ENCODE results near the gene GOLGB1. TPM values are rescaled to one million over a fixed set of nuclear protein-coding genes. Genes with fewer than 3 reads are reported as not detected.
"Not testable (repeated sequence)": the region's sequence is repeated elsewhere in the genome, so short reads cannot be mapped to it uniquely, and the experiment has no call there.

Gene GOLGB1
- total RNA-seq, 1 donor from 2014 or later, result 87.9 TPM

- no peaks in the 10 kb centered on the region for H3K9me3 ChIP-seq
- no peak for DNase-seq (ENCODE audit: low spot score in 2 of 2)
- TF ChIP-seq CTCF (IDR thresholded peaks at IDR 0.05), result no peak
- H3K4me3 ChIP-seq, result no peak overlapping the region
- H3K27me3 ChIP-seq, result no peaks in the 10 kb centered on the region
- no peaks in the 10 kb centered on the region for H3K4me1 ChIP-seq
- no peak overlapping the region for H3K27ac ChIP-seq
- H3K36me3 ChIP-seq, result peaks cover 27 to 66% of the 10 kb centered on the region in 2 donors
- intact Hi-C loops (cut with DNase I), result no loop called here
Measured at GRCh38 chr3:121786485-121786884, 36.9 kb upstream of the GOLGB1 start.

- H3K27me3 ChIP-seq; H3K4me3 ChIP-seq; H3K9me3 ChIP-seq; H3K27ac ChIP-seq; H3K4me1 ChIP-seq; intact Hi-C loops (cut with DNase I); DNase-seq (ENCODE audit: low spot score in 2 of 2): not testable (repeated sequence)
- H3K36me3 ChIP-seq, result peaks cover 24 to 71% of the 10 kb centered on the region in 2 donors
Measured at GRCh38 chr3:121782784-121783183, 33.2 kb upstream of the GOLGB1 start.

- intact Hi-C loops (cut with DNase I), result no loop called here
Measured at GRCh38 chr3:121781611-121782010, 32.1 kb upstream of the GOLGB1 start.

GRCh38 chr3:121775095-121775494 lies 25.6 kb upstream of the GOLGB1 start:
- H3K27ac ChIP-seq; H3K9me3 ChIP-seq; DNase-seq (ENCODE audit: low spot score in 2 of 2); intact Hi-C loops (cut with DNase I); H3K27me3 ChIP-seq; H3K4me3 ChIP-seq; H3K4me1 ChIP-seq: not testable (repeated sequence)
- H3K36me3 ChIP-seq, result peaks cover 39 to 83% of the 10 kb centered on the region in 2 donors

More at GRCh38 chr3:121781611-121782010, 32.1 kb upstream of the GOLGB1 start:
- no peak for TF ChIP-seq CTCF (IDR thresholded peaks at IDR 0.05)
- Histone ChIP-seq H3K27ac (no peak overlapping the region), H3K36me3 (peaks cover 26 to 69% of the 10 kb centered on the region in 2 donors), H3K27me3 (no peaks in the 10 kb centered on the region), H3K9me3 (no peaks in the 10 kb centered on the region), H3K4me1 (no peaks in the 10 kb centered on the region), H3K4me3 (no peak overlapping the region)
- no peak for DNase-seq (ENCODE audit: low spot score in 2 of 2)

GRCh38 chr3:121769246-121769645 lies 19.7 kb upstream of the GOLGB1 start:
- no peak for TF ChIP-seq CTCF (IDR thresholded peaks at IDR 0.05)
- Histone ChIP-seq H3K4me3 (no peak overlapping the region), H3K36me3 (peaks cover 36 to 45% of the 10 kb centered on the region in 2 donors), H3K9me3 (no peaks in the 10 kb centered on the region), H3K27ac (no peak overlapping the region), H3K27me3 (no peaks in the 10 kb centered on the region), H3K4me1 (no peaks in the 10 kb centered on the region)
- intact Hi-C loops (cut with DNase I), result no loop called here
- DNase-seq (ENCODE audit: low spot score in 2 of 2), result no peak

- no peak for TF ChIP-seq CTCF (IDR thresholded peaks at IDR 0.05)
- no peaks in the 10 kb centered on the region for H3K27me3 ChIP-seq
- H3K4me3 ChIP-seq, result no peak overlapping the region
- intact Hi-C loops (cut with DNase I), result no loop called here
- no peak for DNase-seq (ENCODE audit: low spot score in 2 of 2)
- peaks cover 32 to 37% of the 10 kb centered on the region in 2 donors for H3K36me3 ChIP-seq
- H3K4me1 ChIP-seq, result no peaks in the 10 kb centered on the region
- no peak overlapping the region for H3K27ac ChIP-seq
- H3K9me3 ChIP-seq, result no peaks in the 10 kb centered on the region
Measured at GRCh38 chr3:121768452-121768851, 18.9 kb upstream of the GOLGB1 start.
